Tibial nerve (tissue), 4 donors: Measurements from ENCODE around the gene XRN2.

ENCODE experiments used
- EP300 ChIP-seq, 2 donors: sonication (generic); formaldehyde crosslinking; IDR thresholded peaks; one replicate each; pipeline ENCODE4 v1.6.1; 2017; ENCODE audit warnings: antibody characterized with exemption in 2 of 2, mild to moderate bottlenecking in 1 of 2
- POLR2A ChIP-seq, 2 donors: fragments of 450-650 bp; IDR thresholded peaks; one replicate each; pipeline ENCODE4 v1.6.1; 2017; ENCODE audit warnings: antibody characterized with exemption in 2 of 2, mild to moderate bottlenecking in 2 of 2, moderate library complexity in 2 of 2
- TF ChIP-seq, protein P1 (sequence below), 5 experiments: fragments of 200-600 bp in 3 of 5; fragments of 450-650 bp in 2 of 5; sonication (generic) in 3 of 5; IDR thresholded peaks; one replicate each; pipeline ENCODE4 v1.5.1; 2016 to 2019; ENCODE audit warnings: antibody characterized with exemption in 5 of 5, mild to moderate bottlenecking in 3 of 5, moderate library complexity in 2 of 5

DNA sequence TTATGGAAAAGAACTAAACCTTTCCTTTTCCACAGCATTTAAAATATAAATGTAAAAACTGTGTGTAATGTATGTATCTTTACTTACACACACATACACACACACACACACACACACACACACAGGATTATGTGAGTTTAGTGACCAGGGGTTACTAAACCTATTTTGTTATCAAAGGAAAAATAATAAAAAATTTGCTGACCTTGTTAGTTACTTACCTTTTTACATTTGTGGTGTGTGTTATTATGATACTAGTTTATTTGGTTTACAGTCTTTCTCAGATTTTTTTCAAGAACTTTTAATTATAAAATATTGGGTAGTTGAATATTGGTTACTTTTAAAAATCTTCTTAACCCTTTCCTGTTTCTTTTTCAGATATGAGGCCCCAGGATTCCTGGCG is 78.5 kb downstream of the XRN2 start:
- TF ChIP-seq, protein P1, sequence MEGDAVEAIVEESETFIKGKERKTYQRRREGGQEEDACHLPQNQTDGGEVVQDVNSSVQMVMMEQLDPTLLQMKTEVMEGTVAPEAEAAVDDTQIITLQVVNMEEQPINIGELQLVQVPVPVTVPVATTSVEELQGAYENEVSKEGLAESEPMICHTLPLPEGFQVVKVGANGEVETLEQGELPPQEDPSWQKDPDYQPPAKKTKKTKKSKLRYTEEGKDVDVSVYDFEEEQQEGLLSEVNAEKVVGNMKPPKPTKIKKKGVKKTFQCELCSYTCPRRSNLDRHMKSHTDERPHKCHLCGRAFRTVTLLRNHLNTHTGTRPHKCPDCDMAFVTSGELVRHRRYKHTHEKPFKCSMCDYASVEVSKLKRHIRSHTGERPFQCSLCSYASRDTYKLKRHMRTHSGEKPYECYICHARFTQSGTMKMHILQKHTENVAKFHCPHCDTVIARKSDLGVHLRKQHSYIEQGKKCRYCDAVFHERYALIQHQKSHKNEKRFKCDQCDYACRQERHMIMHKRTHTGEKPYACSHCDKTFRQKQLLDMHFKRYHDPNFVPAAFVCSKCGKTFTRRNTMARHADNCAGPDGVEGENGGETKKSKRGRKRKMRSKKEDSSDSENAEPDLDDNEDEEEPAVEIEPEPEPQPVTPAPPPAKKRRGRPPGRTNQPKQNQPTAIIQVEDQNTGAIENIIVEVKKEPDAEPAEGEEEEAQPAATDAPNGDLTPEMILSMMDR (IDR thresholded peaks at IDR 0.05) = no peak
- TF ChIP-seq EP300 (IDR thresholded peaks at IDR 0.05) (no peak), POLR2A (IDR thresholded peaks at IDR 0.05) (no peak)
